Measurements from ENCODE around the gene CDC25B.
"Not testable (repeated sequence)": the region's sequence is repeated elsewhere in the genome, so short reads cannot be mapped to it uniquely, and the experiment has no call there.

The CDC25B gene

DNA sequence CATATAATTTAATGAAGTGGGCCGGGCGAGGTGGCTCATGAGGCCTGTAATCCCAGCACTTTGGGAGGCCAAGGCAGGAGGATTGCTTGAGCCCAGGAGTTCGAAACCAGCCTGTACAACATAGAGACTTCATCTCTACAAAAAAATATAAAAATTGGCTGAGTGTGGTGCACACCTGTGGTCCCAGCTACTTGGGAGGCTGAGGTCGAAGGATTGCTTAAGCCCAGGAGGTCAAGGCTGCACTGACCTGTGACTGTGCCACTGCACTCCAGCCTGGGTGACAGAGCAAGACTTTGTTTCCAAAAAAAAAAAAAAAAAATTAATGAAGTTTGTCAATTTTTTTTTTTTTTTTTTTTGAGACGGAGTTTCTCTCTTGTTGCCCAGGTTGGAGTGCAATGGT, 33.8 kb downstream of the CDC25B start:
- not testable (repeated sequence) for DNase-seq (ENCODE audit: low spot score)

DNA sequence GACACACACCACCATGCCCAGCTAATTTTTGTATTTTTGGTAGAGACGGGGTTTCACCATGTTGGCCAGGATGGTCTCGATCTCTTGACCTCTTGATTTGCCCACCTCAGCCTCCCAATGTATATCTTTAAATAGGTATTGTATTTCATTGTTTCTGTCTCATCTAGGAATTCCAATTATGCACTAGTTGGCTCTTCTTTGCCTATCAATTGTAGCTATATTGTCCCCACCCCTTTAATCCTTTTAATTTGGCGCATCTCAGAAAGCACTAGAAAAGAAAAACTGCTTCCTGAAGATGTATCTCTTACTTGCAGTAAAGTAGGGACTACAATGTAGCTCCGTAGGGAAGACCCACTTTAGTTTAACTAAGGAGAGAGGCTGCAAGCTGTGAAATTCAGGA, 40.0 kb downstream of the CDC25B start:
- no peak for DNase-seq (ENCODE audit: low spot score)

DNA sequence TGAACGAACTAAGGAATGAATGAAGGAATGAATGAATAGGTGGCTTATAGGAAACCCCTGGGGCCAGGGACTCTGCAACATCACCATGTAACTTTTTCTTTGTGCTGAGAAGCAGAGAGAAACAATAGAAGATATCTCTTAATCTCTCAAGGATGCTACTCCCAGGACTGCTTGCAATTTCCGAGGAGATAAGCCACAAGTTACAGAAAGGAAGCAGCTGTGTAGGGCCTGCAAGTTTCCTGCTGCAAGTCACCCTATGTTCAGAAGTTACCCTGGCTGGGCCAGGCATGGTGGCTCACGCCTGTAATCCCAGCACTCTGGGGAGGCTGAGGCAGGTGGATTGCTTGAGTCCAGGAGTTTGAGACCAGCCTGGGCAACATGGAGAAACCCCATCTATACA, 43.2 kb downstream of the CDC25B start:
- no peak for DNase-seq (ENCODE audit: low spot score)

DNA sequence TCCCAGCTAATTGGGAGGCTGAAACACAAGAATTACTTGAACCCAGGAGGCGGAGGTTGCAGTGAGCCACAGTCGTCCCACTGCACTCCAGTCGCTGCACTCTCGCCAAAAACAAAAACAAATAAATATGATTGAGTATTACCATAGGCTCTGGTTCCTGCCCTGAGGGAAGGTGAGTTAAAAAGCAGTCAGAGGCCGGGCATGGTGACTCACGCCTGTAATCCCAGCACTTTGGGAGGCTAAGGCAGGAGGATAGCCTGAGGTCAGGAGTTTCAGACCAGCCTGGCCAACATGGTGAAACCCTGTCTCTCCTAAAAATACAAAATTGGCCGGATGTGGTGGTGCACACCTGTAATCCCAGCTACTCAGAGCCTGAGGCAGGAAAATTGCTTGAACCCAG, 44.1 kb downstream of the CDC25B start:
- not testable (repeated sequence) for DNase-seq (ENCODE audit: low spot score)

DNA sequence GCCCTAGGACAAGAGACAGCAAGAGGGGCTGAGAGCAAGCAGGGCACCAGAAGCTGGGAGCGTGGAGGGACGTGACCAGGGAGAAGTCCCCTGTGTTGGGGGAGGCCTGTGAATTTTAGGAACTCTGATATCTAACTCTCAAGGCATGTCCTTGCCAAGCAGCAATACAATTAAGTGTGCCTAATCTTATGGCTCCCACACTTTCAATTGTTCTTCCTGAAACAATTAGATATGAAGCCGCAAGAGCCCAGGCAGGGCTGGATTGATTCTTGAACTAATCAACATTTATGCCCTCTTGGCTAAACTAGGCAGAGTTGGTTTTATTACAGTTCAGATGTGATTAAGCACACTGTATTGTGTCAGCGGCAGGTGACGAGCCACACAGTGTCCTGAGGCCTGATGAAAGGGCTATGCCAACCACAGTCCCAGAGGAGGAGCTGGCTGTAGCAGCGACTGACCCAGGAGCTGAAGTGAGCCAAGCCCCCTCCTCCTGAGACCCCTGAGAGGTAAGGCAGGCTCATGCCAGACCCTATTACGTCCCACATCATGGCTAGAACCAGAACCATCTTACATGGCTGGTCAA, 46.3 kb downstream of the CDC25B start:
- no peak for DNase-seq (ENCODE audit: low spot score)

DNA sequence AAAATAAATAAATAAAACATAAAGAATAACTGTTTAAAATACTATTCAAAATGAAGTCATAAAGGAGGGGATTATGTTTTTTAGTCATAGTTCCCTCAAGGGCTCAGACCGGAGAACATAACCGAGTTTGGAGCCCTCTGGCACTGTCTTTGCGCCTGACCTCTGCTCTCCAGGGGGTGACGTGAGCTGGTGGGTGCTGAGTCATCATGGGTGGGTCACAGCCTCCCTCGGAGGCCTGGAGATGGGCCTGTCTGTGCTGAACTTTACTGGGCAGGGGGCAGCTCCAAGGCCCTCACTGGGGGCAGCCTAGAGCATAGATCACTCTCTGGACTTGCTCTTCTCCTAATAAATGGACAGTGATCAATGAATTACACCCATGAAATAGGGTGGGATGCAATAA, 47.4 kb downstream of the CDC25B start:
- DNase-seq (ENCODE audit: low spot score), result peak; percentile 79

DNA sequence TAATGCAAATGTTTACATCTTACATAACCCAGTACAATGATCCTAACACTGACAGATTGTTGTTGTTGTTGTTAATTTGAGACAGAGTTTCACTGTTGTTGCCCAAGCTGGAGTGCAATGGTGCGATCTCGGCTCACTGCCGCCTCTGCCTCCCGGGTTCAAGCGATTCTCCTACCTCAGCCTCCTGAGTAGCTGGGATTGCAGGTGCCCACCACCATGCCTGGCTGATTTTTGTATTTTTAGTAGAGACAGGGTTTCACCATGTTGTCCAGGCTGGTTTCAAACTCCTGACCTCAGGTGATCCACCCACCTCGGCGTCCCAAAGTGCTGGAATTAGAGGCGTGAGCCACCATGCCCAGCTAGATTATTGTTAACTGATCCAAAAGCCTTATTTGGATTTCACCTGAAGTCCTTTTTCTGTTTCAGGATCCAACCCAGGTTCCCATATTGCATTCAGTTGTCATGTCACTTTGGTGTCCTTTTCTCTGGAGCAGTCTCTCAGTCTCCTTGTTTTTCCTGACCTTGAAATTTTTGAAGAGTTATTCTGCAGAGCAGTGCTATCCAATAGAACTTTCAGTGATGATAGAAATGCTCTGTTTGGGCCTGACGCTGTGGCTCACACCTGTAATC, 48.0 kb downstream of the CDC25B start:
- not testable (repeated sequence) for DNase-seq (ENCODE audit: low spot score)

DNA sequence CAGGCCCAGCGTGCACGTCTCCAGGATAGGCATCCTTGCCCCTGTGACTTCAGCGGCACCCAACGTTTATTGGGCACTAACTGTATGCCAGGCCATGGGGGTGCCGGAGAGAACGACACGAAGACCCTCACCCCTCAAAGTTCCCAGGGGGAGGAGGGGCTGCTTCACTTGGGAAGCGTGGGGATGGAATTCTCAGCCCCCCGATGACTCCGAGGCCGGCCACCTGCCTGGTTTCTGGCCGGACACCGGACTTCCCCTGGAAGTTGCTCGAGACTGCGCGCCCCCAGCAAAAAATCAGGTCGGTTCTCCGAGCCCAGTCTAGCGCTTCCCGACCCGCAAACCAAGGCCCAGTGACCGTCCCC, 50.2 kb downstream of the CDC25B start:
- no peak for DNase-seq (ENCODE audit: low spot score)

DNA sequence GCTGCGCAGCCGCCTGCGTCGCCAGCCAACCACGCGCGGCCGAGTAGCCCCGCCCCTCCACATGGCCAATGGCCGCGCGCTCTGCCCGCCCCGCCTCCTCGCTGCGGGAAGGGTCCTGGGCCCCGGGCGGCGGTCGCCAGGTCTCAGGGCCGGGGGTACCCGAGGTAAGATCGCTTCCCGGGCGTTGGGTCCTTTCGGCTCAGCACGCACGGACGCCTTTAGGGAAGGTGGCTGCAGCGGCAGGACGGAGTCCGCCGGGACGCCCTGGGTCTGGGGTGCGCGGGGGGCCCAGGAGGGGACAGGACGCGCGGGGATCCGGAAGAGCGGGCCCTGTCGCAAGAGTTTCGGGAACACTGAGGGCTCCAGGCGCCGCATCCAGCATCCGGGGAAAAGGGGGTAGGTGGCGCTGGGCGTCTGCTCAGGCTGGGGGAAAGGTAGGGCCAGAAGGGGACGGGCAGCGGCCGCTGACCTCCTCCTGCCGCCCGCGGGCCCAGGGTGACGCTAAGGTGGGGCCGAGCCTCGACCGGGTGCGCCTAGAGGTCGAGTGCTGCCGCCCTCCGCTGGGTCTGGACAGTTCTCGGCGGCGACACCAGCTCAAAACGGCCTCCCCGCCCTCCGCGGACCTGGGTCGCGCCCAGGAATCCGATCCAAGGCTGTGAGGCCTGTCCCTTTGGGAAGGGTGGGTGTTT, 50.8 kb downstream of the CDC25B start, which contains the start of gene MAVS:
TSS of gene MAVS (plus strand) at position 95 of the 689 bp plus-strand sequence. CDS start 7,791 bp downstream, outside the sequence.
- DNase-seq (ENCODE audit: low spot score), result peak; percentile 95

DNA sequence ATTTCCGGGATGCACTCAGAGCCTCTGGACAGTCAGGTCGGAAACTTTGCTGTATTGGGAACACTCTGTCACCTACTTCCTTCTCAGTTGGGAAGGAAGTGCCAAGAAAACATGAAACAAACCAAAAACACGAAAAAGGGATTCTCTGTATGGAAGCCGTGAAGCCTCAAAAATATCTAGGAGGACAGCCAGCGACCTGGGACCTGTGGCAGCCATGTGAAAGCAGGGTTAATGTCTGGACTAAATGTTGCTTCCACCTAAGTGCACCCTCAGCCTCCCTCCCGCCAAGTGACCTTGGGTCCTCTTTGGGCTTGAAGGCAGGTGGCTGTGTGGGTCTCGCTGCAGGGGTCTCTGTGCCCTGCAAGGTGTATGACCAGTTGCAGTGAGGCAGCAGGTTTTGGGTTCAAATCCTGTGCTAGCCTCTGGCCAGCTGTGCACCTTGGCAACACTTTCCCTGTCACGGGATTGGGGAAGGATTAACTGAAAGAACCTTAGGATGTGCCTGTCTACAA, 51.4 kb downstream of the CDC25B start:
- peak; percentile 30 for DNase-seq (ENCODE audit: low spot score)

DNA sequence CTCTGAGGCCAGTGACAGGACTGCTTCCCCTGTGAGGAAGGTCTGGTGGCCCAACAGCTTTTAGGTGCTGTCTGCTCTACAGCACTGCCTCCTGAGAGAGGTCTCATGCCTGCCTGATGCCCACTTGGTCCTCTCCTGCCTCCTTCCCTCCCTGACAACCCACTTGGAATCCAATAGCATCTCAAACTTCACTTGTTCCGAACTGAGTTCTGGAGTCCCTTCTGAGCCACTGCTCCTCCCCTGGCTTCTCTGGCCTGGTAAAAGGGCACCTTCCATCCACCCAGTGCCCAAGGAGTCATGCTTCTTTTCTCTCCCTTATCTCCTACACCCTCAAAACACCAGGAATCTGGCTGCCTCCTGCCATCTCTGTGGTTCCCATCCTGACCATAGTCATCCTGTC, 52.5 kb downstream of the CDC25B start:
- no peak for DNase-seq (ENCODE audit: low spot score)

DNA sequence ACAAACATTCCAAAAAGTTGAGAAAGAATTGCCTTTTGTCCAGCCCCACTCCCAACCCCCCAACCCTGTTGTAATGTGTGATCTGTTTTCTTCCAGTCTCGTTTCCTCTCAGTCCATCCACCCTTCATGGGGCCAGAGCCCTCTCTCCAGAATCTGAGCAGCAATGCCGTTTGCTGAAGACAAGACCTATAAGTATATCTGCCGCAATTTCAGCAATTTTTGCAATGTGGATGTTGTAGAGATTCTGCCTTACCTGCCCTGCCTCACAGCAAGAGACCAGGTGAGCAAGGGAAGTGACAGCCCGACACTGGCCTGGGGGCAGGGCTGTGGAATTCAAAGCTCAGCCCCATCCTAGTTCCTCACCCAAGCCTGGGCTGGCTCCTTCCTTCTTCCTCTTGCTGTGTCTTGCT, 58.4 kb downstream of the CDC25B start:
- DNase-seq (ENCODE audit: low spot score), result no peak
